PC-9 (cell line): ENCODE data around the gene AKAIN1. TPM values are rescaled to one million over a fixed set of nuclear protein-coding genes. Genes with fewer than 3 reads are reported as not detected.

ENCODE experiments used
- BruUV-seq: library from RNA; stranded (reverse); fragments of 400-500 nt; replicated peaks from 2 replicates; lab custom pipeline; 2021; lab: Mats Ljungman, UMichigan
- CTCF ChIA-PET: fragments of 300-600 bp; sonication (Branson Sonifier 250); formaldehyde crosslinking; loops from one replicate; lab custom pipeline; 2022; ENCODE audit warnings: antibody characterized with exemption; lab: Charles Lee
- POLR2A ChIA-PET: fragments of 300-600 bp; sonication (Branson Sonifier 250); formaldehyde crosslinking; loops from one replicate; lab custom pipeline; 2022; ENCODE audit warnings: antibody characterized with exemption; ENCODE audit not compliant: unreplicated experiment; lab: Charles Lee
- DNase-seq, 2 experiments: peaks; one replicate each; pipeline versions ENCODE4 v3.0.0 to v3.0.0-alpha.2; 2015 to 2022; ENCODE audit warnings: mixed read lengths in 1 of 2
- H2AFZ ChIP-seq: fragments of 200-600 bp; sonication (generic); 2 replicates; pipeline ENCODE4 v1.8.1; 2017; ENCODE audit warnings: antibody characterized with exemption
- H3F3A ChIP-seq: fragments of 200-600 bp; sonication (generic); 2 replicates; pipeline ENCODE4 v1.8.1; 2017; ENCODE audit warnings: antibody characterized with exemption, mild to moderate bottlenecking, low read depth; ENCODE audit not compliant: insufficient read depth
- H3K27ac ChIP-seq: fragments of 200-600 bp; sonication (generic); 2 replicates; pipeline ENCODE4 v1.6.1; 2016; ENCODE audit warnings: mixed run types
- H3K27me3 ChIP-seq: fragments of 200-600 bp; sonication (generic); 2 replicates; pipeline ENCODE4 v1.6.1; 2016; ENCODE audit warnings: low read depth, mixed run types; ENCODE audit not compliant: insufficient read depth
- H3K36me3 ChIP-seq: fragments of 200-600 bp; sonication (generic); 2 replicates; pipeline ENCODE4 v1.6.1; 2016; ENCODE audit warnings: low read depth, mixed run types
- H3K4me1 ChIP-seq: fragments of 200-600 bp; sonication (generic); replicated peaks from 2 replicates; pipeline ENCODE4 v1.6.1; 2016; ENCODE audit warnings: mixed run types; ENCODE audit not compliant: insufficient read depth
- H3K4me2 ChIP-seq: fragments of 200-600 bp; sonication (generic); 2 replicates; pipeline ENCODE4 v1.6.1; 2017; ENCODE audit warnings: mixed run types
- H3K4me3 ChIP-seq: fragments of 200-600 bp; sonication (generic); 2 replicates; pipeline ENCODE4 v1.6.1; 2016; ENCODE audit warnings: mixed run types
- H3K79me2 ChIP-seq: fragments of 200-600 bp; sonication (generic); 2 replicates; pipeline ENCODE4 v1.6.1; 2017; ENCODE audit warnings: low read depth, mixed run types
- H3K9me2 ChIP-seq: fragments of 200-600 bp; sonication (generic); 2 replicates; pipeline ENCODE4 v1.8.1; 2017; ENCODE audit warnings: mild to moderate bottlenecking; ENCODE audit not compliant: insufficient read depth
- H3K9me3 ChIP-seq: fragments of 200-600 bp; sonication (generic); 2 replicates; pipeline ENCODE4 v1.8.1; 2016; ENCODE audit warnings: low read depth; ENCODE audit not compliant: insufficient read depth
- H4K20me1 ChIP-seq: fragments of 200-600 bp; sonication (generic); 2 replicates; pipeline ENCODE4 v1.8.1; 2017; ENCODE audit not compliant: insufficient read depth
- CTCF ChIP-seq: fragments of 200-600 bp; sonication (generic); conservative IDR thresholded peaks from 2 replicates; pipeline ENCODE4 v1.6.1; 2017; ENCODE audit warnings: mixed run types, antibody characterized with exemption, mild to moderate bottlenecking, moderate library complexity
- EZH2 ChIP-seq: fragments of 200-600 bp; sonication (generic); IDR thresholded peaks from 2 replicates; pipeline ENCODE4 v1.8.0; 2017; ENCODE audit warnings: antibody characterized with exemption, low read depth
- intact Hi-C: fragments of 100-400 bp; cut with micrococcal nuclease; formaldehyde crosslinking; loops from one replicate; pipeline ENCODE4 v1.10.0; 2022; ENCODE audit not compliant: unreplicated experiment
- total RNA-seq: library from RNA; stranded (reverse); gene quantifications from 2 replicates; pipeline ENCODE4 v1.2.3, GENCODE V29; 2021

Gene AKAIN1
- total RNA-seq, 1 experiment from 2014 or later: not detected

GRCh38 chr18:5173646-5174045, 23.4 kb downstream of the AKAIN1 start:
- no peak for DNase-seq

GRCh38 chr18:5173236-5173635, 23.8 kb downstream of the AKAIN1 start:
- no peak for DNase-seq
- BruUV-seq: no TSS peak
- Histone ChIP-seq H3F3A (no peaks in the 10 kb centered on the region), H3K4me3 (no peak overlapping the region), H3K27ac (no peak overlapping the region), H3K9me3 (no peaks in the 10 kb centered on the region), H3K79me2 (no peaks in the 10 kb centered on the region), H3K9me2 (no peaks in the 10 kb centered on the region), H3K4me1 (no peaks in the 10 kb centered on the region), H3K36me3 (no peaks in the 10 kb centered on the region), H3K4me2 (no peak overlapping the region), H4K20me1 (no peaks in the 10 kb centered on the region), H2AFZ (no peak overlapping the region), H3K27me3 (no peaks in the 10 kb centered on the region)
- TF ChIP-seq EZH2 (no peak), CTCF (no peak)
- POLR2A ChIA-PET: no interaction called here
- CTCF ChIA-PET: no interaction called here
- intact Hi-C loops: no loop called here

More at GRCh38 chr18:5173646-5174045, 23.4 kb downstream of the AKAIN1 start:
- no peaks in the 10 kb centered on the region for H3K36me3 ChIP-seq
- H3F3A ChIP-seq: no peaks in the 10 kb centered on the region
- no TSS peak for BruUV-seq
- no peak overlapping the region for H3K27ac ChIP-seq
- no peak overlapping the region for H2AFZ ChIP-seq
- CTCF ChIA-PET: no interaction called here
- H3K9me3 ChIP-seq: no peaks in the 10 kb centered on the region
- no peaks in the 10 kb centered on the region for H3K79me2 ChIP-seq
- POLR2A ChIA-PET: no interaction called here
- no peaks in the 10 kb centered on the region for H4K20me1 ChIP-seq
- no peaks in the 10 kb centered on the region for H3K9me2 ChIP-seq
- H3K4me1 ChIP-seq: no peaks in the 10 kb centered on the region
- no peak for TF ChIP-seq CTCF
- TF ChIP-seq EZH2: no peak
- no peak overlapping the region for H3K4me2 ChIP-seq
- no peak overlapping the region for H3K4me3 ChIP-seq
- no peaks in the 10 kb centered on the region for H3K27me3 ChIP-seq
- intact Hi-C loops: no loop called here

- H3K79me2 ChIP-seq: no peaks in the 10 kb centered on the region
- no peaks in the 10 kb centered on the region for H4K20me1 ChIP-seq
- H3K4me1 ChIP-seq: no peaks in the 10 kb centered on the region
- ChIA-PET CTCF (no interaction called here), POLR2A (no interaction called here)
- H3K27me3 ChIP-seq: no peaks in the 10 kb centered on the region
- intact Hi-C loops: loop anchor here (10.0 kb wide), 1 partner anchor 63 kb away; no protein-coding TSS in a partner anchor
- H3F3A ChIP-seq: no peaks in the 10 kb centered on the region
- H2AFZ ChIP-seq: no peak overlapping the region
- H3K36me3 ChIP-seq: no peaks in the 10 kb centered on the region
- H3K9me2 ChIP-seq: no peaks in the 10 kb centered on the region
- no peak for DNase-seq
- no peak overlapping the region for H3K27ac ChIP-seq
- H3K4me3 ChIP-seq: no peak overlapping the region
- H3K9me3 ChIP-seq: no peaks in the 10 kb centered on the region
- TF ChIP-seq EZH2 (no peak), CTCF (no peak)
- no TSS peak for BruUV-seq
- H3K4me2 ChIP-seq: no peak overlapping the region
Measured at GRCh38 chr18:5167831-5168230, 29.2 kb downstream of the AKAIN1 start.
